GM18517 (cell line): ENCODE measurements around the gene DOCK8.
"Not testable (repeated sequence)": the region's sequence is repeated elsewhere in the genome, so short reads cannot be mapped to it uniquely, and the experiment has no call there.

Experiments
- ATAC-seq: cut with Tn5 transposase; IDR thresholded peaks from one replicate; pipeline ENCODE4 v1.9.1; 2021; ENCODE audit warnings: mild to moderate bottlenecking, moderate library complexity; ENCODE audit not compliant: unreplicated experiment

DOCK8 gene

DNA sequence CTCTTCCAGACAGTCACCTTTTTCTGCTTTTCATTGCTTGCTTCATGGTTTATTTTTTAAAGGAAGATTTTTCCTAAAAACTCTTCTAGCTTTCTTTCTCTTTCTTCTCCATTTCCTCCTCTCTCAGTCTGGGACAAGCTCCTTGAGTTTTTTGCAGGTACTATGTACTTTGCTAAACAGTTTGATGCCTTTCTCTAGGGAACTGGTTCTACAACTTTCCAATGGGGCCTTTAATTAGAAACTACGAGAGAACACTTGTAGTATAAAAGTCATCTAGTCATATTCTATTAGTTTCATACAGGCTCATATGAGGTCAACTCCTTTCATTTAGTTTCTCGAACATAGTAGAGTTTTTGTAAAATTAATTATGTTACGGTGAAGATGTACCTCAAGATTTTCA is 189.6 kb downstream of the DOCK8 start:
- ATAC-seq, result no peak

DNA sequence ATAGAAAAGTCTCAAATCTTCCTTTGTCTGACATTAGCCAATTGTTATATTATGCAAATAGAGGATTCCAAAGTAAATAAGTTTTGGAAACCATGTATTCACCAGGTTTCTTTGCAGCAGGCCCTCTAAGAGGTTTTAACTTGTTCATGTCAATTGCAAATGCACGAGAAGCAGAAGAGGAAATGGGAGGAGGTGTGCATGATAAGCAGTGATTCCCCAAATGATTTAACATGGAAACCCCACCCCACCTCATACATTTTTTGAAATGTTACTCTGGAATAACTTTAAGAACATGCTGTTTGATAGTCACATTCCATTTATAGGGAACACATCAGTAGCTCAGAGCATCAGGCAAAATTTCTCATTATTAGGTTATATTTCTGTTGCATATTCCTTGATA is 190.7 kb downstream of the DOCK8 start:
- ATAC-seq, result no peak

GRCh38 chr9:406886-407654 is 192.4 kb downstream of the DOCK8 start:
- no peak for ATAC-seq

DNA sequence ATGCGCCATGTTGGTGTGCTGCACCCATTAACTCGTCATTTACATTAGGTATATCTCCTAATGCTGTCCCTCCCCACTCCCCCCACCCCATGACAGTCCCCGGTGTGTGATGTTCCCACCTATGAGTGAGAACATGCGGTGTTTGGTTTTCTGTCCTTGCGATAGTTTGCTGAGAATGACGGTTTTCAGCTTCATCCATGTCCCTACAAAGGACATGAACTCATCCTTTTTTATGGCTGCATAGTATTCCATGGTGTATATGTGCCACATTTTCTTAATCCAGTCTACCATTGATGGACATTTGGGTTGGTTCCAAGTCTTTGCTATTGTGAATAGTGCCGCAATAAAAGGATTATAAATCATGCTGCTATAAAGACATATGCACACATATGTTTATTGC is 195.0 kb downstream of the DOCK8 start:
- ATAC-seq, result not testable (repeated sequence)

DNA sequence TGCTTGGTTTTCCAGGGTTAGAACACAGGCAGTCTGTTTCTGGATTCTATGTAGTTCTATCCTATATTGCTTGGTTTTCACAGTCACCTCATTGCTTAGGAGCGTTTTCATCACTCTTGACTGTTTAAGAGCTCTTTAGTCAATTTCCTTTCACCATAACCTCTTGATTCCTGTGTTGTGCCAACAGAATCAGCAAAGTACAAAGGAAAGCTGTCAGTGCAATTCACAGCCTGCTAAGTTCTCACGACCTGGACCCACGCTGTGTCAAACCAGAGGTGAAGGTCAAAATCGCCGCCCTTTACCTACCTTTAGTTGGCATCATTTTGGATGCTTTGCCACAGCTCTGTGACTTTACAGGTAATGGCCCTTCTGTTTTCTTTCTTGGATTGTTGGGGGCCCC is 199.9 kb downstream of the DOCK8 start:
- no peak for ATAC-seq

DNA sequence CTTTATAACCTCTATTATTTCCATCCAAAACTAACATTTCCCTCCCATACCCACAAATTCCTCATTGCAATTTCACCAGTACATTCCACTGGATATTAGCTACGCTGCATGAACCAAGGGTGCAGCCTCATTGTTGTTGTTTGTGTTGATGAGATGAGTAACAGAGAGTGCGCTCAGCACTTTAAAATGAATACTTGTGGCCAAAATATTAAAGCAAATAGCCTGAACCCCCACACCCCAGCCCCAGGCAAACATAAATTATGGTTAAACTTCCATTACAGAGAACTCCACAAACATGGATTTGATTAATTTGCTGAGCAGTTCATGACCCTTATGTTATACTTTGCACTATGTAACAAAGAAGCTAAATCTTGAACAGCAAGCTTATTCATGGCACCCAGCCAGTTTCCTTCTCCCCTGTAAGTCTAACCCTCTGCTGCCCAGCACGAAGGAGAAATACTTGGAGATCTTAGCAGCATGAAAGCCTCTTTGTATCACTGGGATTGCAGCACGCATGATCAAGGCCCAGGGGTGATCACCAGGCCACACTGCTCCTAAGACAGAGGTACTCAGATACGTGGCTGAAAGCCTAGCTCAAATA is 205.0 kb downstream of the DOCK8 start:
- no peak for ATAC-seq

GRCh38 chr9:421896-422295 is 207.2 kb downstream of the DOCK8 start:
- ATAC-seq, result no peak

DNA sequence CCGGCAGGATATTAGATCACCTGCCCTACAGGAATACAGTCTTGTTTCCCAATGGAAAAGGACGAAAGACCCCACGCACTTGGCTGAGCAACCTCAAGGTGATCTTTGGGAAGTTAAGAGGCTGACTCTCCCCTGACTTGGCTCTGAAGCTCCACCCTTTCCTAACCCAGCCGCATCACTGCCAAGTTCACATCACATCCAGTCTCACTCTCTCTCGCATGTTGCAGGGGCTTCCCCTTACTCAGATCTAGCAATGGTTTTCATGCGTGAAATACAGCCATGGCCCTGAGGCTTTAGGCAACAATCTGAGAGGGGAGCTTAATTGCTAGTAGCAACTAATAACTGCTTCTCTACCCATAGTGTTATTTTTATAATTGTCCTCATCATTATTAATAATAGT is 211.6 kb downstream of the DOCK8 start:
- ATAC-seq, result no peak

GRCh38 chr9:426976-427375 is 212.3 kb downstream of the DOCK8 start:
- ATAC-seq, result no peak

GRCh38 chr9:431701-432100 is 217.0 kb downstream of the DOCK8 start:
- no peak for ATAC-seq

DNA sequence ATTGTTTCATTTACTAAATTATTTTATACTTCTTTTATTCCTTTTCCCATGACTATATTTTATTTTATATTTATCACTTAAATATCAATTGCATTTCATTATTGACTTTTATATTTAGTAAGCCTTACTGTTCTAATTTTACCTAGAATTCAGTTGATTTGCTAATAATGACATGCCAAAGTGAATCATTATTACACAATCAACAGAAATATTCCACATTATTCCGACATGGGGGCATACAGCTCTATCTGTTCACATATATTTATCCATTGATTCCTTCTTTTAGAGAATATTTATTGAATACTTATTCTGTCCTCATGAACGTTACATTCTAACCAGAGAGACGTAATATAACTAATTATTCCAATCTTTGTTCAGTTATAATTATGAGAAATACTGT is 221.8 kb downstream of the DOCK8 start:
- ATAC-seq, result no peak

DNA sequence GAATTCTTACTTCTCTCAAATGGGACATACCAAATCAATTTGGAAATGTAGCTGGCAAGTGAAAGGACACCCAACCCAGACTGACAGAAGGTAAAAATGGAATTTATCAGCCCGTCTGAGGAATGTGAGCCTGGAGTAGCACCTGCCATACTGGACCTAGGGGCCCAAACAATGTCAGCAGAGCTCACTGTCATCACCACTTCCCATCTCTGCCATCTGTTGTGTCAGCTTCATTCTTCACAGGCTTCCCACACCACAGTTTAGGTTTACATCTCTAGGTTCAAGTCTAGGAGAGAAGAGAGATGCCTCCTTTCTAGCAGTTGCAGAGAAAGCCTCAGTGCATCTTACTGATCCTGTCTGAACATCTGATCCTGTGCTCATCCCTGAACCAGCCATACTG is 222.4 kb downstream of the DOCK8 start:
- no peak for ATAC-seq

DNA sequence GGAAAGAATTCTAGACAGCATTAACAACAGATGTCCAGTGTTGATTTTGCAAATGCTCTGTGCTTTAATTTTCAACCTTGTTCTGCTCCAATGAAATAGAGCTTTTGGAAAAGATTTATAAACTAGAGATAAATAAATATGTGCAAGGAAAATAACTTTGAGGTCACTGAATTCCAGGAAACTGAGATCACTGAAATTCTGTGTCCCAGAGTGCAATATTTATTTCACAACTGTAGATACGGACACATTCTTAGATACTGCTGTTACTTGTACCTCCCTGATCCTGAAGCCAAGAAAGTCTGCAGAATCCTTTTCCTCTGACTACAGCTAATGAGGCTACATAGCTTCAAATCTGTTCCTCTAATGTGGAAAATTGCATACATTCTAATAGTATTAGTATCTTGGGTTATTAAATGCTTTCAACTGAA is 222.9 kb downstream of the DOCK8 start:
- ATAC-seq, result no peak

DNA sequence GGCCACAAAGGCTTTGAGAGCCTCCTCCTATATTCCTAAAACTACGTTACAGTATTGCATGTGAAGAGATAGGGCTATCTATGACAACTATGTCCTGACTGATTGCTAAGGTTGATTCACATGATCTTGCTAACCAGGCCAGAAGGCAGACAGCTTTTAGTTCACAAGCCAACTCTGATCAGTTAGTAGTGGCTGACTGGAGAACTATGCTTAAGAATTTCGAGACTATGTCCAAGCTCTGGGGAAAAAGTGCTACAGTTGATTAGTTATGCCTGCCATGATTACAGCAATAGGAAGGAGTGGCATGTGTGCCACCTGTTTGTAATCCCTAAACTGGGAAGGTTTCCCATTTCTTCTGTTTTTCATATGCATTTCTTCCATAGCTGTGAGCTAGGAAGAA is 223.4 kb downstream of the DOCK8 start:
- ATAC-seq, result no peak

DNA sequence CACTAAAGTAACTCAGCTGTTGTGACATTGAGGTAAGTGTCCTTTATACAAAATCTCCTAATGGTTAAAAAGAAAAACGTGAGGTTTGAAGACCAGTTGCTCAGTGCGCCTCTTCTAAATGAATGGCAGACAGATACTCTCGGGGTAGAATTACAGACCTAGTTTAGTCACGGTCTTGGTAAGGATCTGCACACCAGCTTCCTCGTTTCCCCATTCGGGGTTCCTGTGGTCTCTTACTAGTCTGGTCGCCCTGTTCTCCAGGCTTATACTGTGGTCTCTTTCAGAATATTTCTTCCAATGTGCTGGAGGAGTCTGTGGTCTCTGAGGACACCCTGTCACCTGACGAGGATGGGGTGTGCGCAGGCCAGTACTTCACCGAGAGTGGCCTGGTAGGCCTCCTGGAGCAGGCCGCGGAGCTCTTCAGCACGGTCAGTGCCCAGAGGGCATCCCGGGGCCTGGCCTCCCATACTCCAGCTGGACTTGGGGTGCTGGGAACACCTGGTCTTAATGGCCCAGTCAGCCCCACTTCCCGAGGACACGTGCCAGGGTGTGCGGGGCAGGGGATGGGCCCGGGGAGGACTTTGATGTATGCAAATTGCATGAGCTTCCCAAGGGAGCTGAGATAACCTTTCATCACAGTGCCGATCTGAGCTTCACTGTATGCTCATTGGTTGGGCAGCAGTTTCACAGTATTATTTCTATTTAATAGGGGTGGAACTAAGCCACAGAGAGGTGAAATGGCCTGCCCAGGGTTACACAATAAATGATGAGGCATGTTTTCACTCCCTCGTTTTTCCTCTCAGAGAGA is 224.5 kb downstream of the DOCK8 start:
- no peak for ATAC-seq

- ATAC-seq, result no peak
Measured at GRCh38 chr9:441126-441525, 226.5 kb downstream of the DOCK8 start.

DNA sequence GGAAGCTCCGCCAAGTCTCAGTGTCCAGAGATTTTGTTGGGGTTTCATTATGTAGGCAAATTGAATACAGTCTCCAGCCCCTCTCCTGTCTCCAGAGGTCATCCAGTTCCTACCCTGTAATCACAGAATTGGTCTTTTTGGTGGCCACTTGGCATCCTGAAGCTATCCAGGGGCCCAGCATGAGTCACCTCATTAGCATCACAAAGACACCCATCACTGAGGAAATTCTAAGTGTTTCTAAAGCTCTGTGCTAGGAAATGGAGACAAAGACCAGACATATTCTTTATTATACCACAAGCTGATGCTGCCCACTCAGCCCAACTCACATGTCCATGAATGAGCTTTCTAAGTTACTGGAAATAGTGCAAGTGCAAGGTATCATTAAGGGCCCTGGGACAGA is 229.9 kb downstream of the DOCK8 start:
- ATAC-seq, result no peak

DNA sequence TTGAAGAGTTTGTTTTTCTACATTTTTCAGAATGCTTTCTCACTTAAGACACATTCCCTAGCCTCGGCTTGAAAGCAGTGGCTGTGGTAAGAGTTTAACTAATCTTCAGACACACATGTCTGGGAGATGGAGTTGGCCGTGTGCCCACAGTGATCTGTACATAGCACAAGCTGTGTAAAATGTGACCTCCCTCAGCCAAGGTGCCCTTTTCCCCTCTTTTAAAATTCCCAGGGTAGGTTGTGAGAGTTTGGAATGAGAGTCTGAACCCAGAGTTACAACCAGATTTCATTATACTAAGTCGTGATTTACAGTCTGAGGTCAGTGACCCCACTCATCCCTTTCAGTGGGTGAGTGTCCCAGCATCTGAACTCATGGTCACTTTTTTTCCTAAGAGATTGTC is 230.4 kb downstream of the DOCK8 start:
- no peak for ATAC-seq

DNA sequence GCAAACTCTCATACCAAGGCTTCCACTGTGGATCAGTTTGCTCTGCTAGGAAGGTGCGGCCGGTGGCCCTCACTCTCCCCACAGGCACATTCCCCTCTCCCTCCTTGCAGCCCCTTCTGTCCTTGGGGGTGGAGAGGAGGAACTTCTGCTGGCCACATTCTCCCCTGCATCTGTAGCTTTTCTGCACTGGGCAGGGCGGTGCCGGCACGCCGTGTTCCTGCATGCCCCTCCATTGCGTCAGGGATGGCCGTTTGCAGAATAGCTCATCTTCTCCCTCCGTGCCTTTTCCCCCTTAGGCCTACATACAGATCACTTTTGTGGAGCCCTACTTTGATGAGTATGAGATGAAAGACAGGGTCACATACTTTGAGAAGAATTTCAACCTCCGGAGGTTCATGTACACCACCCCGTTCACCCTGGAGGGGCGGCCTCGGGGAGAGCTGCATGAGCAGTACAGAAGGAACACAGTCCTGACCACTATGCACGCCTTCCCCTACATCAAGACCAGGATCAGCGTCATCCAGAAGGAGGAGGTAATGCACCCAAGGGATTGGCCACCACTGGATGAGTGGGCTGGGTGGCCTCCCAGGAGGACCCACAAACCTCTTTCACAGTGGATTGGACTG is 231.5 kb downstream of the DOCK8 start:
- ATAC-seq, result no peak

GRCh38 chr9:447230-448025 is 232.8 kb downstream of the DOCK8 start:
- ATAC-seq, result no peak

DNA sequence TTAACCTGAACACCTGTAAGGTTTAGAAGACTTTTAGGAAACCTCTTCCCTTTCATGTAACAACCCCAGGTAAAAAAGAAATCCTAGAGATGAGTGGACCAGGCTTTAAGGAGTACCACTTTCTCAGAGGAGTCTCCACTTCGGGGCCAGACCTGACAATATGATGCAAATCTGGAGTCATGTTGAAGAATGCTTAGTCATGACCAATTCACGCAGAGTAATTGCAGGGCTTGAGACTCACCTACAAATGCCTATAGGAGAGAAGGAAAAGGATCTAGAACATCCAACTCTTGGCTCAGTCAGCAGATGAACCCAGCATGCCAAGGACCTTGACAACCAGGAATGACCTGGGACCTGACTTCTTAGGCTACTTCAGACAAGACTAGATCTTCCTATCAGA is 235.4 kb downstream of the DOCK8 start:
- no peak for ATAC-seq
